HEK293T (cell line): ENCODE results near the gene SLC25A14.
"Not testable (repeated sequence)": the region's sequence is repeated elsewhere in the genome, so short reads cannot be mapped to it uniquely, and the experiment has no call there.

ENCODE experiments used
- ARNT ChIP-seq: fragments of 450-650 bp; IDR thresholded peaks from 2 replicates; pipeline ENCODE4 v1.6.1; 2017; ENCODE audit warnings: mild to moderate bottlenecking
- ZNF384 ChIP-seq: fragments of 450-650 bp; IDR thresholded peaks from 2 replicates; pipeline ENCODE4 v1.6.1; 2016

DNA sequence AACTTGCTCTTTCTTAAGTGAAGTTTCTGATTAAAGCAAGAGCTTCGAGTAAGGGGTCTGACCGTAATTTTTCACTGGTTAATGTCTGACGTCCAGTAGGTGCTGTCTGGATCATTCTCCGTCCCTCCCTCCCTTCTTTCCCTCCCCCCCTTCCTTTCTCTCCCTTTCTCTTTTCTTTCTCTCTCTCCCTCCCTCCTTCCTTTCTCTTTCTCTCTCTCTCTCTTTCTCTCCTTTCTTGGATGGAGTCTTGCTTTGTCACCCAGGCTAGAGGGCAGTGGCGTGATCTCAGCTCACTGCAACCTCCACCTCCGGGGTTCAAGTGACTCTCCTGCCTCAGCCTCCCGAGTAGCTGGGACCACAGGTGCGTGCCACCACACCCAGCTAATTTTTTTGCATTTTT, 850 bp upstream of the SLC25A14 start:
- not testable (repeated sequence) for TF ChIP-seq ZNF384, ARNT
